Fibroblast of the aortic adventitia (primary cell): ENCODE results near the gene GCNT1. TPM values are rescaled to one million over a fixed set of nuclear protein-coding genes. Genes with fewer than 3 reads are reported as not detected.

ENCODE experiments used
- DNase-seq: peaks from one replicate; pipeline ENCODE4 v3.0.0-alpha.2; 2010; ENCODE audit warnings: low read depth
- H3K4me3 ChIP-seq: 2 replicates; pipeline ENCODE4 v1.5.1; 2011; ENCODE audit warnings: low read depth, mild to moderate bottlenecking, control low read depth, low read length, moderate library complexity
- total RNA-seq: library from RNA; depleted of rRNA; stranded (reverse); fragments of >200 nt; gene quantifications from 2 replicates; pipeline ENCODE4 v1.2.3, GENCODE V29; 2012; ENCODE audit warnings: low replicate concordance
- TF ChIP-seq, protein P1 (sequence below): IDR thresholded peaks from 2 replicates; pipeline ENCODE4 v1.5.1; 2011; ENCODE audit warnings: mild to moderate bottlenecking, low read length, control low read depth, inconsistent platforms; ENCODE audit not compliant: insufficient read depth

The GCNT1 gene
- total RNA-seq, 1 donor = 18.0 TPM

DNA sequence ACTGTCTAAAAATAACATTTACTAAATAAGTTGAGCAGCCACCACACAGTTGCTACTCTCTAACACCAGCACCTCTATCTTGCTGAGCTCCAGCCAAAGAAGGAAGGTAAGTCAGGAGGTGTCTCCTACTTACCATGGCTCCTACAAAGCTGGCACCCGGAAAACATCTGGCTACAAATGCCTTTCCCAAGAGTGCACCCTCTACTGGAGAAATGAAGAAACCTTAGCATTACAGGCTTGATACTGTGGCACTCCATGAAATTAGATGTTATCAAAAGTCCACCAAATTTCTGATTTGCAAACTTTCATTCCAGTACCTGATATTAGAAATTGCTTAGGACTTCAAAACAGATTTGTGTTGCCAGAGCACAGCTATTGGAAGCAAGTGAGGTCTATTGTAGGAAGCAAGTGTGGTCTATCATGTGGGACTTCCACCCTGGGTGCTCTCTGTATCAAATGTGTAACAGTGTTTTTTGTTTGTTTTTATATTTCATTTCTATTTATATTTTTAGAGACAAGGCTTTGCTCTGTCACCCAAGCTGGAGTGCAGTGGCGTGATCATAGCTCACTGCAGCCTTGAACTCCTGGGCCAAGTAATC is 39.1 kb upstream of the GCNT1 start:
- DNase-seq = peak; percentile 29
- H3K4me3 ChIP-seq = no peak overlapping the region

DNA sequence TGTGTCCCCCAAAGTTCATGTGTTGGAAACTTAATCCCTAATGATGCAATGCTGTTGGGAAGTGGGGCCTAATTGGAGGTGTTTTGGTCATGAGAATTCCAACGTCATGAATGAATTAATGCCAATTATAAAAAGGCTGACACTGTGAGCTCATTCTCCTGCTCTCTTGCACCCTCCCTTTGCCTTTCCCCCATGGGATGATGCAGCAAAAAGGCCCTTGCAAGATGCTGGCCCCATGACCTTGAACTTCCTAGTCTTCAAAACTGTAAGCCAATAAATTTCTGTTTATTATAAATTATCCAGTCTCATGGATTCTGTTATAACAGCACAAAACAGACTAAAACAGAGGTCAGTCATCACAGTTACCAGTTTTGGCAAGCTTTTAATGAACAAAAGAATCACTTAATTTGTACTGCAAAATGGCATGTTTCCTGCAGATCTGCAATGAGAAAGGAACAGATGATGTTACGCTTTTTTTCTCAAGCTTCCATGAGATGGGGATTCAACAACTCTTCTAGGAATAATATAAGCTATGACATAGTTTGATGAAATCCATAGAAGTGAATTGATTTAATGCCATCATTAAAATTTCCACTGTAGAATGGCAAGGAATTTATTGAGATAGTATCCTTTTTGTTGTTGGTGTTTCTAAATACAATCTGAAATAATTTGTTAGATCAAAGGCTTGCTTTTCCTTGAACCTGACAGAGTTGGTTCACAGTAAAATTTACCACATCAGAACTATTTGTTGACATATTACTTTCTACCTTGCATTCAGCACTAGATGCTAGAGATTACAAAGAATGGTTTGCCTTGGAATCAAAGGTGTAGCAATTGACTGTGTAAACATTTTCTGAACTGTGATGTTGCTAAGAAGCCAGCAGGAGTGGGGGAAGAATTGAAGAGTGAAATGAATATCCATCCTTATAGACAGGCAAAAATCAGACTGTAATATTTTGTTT is 35.5 kb upstream of the GCNT1 start:
- H3K4me3 ChIP-seq = no peak overlapping the region
- TF ChIP-seq, protein P1, sequence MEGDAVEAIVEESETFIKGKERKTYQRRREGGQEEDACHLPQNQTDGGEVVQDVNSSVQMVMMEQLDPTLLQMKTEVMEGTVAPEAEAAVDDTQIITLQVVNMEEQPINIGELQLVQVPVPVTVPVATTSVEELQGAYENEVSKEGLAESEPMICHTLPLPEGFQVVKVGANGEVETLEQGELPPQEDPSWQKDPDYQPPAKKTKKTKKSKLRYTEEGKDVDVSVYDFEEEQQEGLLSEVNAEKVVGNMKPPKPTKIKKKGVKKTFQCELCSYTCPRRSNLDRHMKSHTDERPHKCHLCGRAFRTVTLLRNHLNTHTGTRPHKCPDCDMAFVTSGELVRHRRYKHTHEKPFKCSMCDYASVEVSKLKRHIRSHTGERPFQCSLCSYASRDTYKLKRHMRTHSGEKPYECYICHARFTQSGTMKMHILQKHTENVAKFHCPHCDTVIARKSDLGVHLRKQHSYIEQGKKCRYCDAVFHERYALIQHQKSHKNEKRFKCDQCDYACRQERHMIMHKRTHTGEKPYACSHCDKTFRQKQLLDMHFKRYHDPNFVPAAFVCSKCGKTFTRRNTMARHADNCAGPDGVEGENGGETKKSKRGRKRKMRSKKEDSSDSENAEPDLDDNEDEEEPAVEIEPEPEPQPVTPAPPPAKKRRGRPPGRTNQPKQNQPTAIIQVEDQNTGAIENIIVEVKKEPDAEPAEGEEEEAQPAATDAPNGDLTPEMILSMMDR = no peak
- DNase-seq = no peak

More for the DNA sequence above, 39.1 kb upstream of the GCNT1 start:
- TF ChIP-seq, protein P1 = peak; percentile 56

DNA sequence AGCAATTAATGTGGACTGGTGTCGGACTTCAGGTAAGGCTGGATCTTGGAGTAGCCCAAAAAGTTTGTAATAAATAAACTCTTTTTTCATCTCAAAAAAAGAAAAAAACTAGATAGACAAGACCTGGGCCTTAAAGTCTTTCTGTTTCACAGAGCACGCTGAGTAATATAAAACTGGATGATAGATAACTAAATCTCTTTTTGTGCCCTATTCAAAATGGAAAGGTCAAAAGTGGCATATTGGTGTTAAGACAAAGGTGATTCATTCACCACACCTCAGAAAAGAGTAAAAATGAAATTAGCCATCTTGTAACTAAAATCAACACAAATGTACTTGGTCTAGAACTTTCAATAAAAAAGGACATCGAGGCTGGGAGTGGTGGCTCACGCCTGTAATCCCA is 34.5 kb upstream of the GCNT1 start:
- H3K4me3 ChIP-seq = no peak overlapping the region
- TF ChIP-seq, protein P1 = no peak
- no peak for DNase-seq

DNA sequence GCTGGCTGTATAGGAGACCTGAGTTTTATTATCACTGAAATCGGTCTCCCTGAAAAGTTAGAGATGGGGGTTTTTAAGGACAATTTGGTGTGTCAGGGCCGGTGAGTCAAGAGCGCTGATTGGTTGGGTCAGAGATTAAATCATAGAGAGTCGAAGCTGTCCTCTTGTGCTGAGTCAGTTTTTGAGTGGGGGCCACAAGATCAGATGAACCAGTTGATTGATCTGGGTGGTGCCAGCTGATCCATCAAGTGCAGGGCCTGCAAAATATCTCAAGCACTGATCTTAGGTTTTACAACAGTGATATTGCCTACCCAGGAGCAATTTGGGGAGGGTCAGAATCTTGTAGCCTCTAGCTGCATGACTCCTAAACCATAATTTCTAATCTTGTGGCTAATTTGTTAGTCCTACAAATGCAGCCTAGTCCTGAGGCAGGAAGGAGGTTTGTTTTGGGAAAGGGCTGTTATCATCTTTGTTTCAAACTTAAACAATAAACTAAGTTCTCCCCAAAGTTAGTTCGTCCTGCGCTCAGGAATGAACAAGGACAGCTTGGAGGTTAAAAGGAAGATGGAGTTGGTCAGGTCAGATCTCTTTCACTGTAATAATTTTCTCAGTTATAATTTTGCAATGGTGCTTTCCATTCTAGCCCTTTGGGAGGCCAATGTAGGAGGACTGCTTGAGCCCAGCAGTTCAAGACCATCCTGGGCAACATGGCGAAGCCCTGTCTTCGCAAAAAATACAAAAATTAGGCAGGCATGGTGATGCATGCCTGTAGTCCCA is 33.1 kb upstream of the GCNT1 start:
- no peak for DNase-seq
- H3K4me3 ChIP-seq = no peak overlapping the region
- TF ChIP-seq, protein P1 = no peak

DNA sequence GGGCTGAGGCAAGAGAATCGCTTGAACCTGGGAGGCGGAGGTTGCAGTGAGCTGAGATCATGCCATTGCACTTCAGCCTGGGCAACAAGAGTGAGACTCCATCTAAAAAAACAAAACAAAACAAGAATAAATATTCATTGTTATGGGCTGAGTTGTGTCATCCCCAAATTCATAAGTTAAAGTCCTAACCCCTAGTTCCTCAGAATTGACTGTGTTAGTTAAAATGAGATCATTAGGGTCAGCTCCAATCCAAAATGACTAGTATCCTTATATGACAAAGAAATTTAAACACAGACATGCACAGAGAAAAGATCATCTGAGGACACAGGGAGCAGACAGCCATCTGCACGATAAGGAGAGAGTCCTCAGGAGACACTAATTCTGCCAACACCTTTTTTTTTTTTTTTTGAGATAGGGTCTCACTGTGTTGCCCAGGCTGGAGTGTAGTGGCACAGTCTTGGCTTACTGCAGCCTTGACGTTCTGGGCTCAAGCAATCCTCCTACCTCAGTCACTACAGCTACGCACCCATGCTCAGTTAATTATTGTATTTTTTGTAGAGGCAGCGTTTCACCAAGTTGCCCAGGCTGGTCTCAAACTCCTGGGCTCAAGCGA is 32.1 kb upstream of the GCNT1 start:
- no peak for DNase-seq
- H3K4me3 ChIP-seq = no peak overlapping the region
- TF ChIP-seq, protein P1 = no peak

DNA sequence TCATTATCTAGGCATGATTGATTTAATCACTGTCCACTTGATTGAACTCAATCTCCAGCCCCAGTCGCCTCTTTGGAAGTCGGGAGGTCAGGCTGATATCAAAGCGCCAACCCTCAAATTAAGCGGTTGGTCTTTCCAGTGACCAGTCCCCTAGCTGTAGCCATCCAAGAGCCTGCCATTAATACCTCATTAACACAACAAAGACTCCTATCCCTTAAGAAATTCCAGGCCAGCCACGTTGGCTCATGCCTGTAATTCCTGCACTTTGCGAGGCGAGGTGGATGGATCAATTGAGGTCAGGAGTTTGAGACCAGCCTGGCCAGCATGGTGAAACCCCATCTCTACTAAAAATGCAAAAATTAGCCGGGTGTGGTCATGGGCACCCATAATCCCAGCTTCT is 27.4 kb upstream of the GCNT1 start:
- H3K4me3 ChIP-seq = no peak overlapping the region

More for the DNA sequence above, 27.4 kb upstream of the GCNT1 start:
- TF ChIP-seq, protein P1 = no peak
- no peak for DNase-seq
